ENCODE data around the gene PCDH9.

Gene PCDH9

DNA sequence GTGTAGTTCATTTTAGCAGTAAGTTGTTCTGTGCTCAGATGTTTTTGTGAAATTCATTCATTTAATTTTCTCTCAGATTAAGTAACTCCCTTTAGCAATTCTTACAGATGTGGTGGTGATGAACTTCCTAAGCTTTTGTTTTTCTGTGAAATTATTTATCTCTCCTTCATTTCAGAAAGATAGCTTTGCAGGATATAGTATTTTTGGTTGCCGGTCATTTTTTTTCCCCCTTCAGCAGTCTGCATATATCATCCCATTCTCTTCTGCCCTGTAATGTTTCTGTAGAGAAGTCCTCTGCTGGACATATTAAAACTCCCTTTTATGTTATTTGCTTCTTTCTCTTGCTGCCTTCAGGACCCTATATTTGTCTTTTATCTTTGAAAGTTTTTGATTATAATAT, 470.2 kb downstream of the PCDH9 start:
- Histone ChIP-seq H3K36me3 (no peaks in the 10 kb centered on the region), H3K9me3 (no peaks in the 10 kb centered on the region), H3K27ac (no peak overlapping the region), H3K4me3 (ENCODE audit: low read depth in 1 of 2, low read length in 1 of 2) (no peak overlapping the region), H3K27me3 (no peaks in the 10 kb centered on the region), H3K4me1 (ENCODE audit: control insufficient read depth in 1 of 2, insufficient read depth in 1 of 2, low read depth in 1 of 2, low read length in 1 of 2) (no peaks in the 10 kb centered on the region)
- no peak for TF ChIP-seq CTCF (IDR thresholded peaks at IDR 0.05)

- Histone ChIP-seq H3K4me3 (ENCODE audit: low read depth in 1 of 2, low read length in 1 of 2) (no peak overlapping the region), H3K36me3 (no peaks in the 10 kb centered on the region)
- TF ChIP-seq CTCF (IDR thresholded peaks at IDR 0.05), result no peak
Observed at GRCh38 chr13:66751691-66752090, 478.4 kb downstream of the PCDH9 start.

DNA sequence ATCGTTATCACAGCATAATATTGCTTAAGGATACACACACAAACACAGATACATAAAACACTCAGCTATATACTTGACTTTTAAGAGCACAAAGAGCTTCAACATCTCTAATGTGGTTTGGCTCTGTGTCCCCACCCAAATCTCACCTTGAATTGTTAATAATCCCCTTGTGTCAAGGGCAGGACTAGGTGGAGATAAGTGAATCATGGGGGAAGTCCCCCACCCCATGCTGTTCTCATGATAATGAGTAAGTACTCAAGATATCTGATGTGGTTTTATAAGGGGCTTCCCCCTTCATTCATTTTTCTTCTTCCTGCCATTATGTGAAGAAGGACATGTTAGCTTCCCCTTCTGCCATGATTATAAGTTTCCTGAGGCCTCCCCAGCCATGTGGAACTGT, 481.4 kb downstream of the PCDH9 start:
- TF ChIP-seq CTCF (IDR thresholded peaks at IDR 0.05), result no peak
- no peak overlapping the region for H3K27ac ChIP-seq
- H3K9me3 ChIP-seq, result no peaks in the 10 kb centered on the region
- H3K36me3 ChIP-seq, result no peaks in the 10 kb centered on the region
- no peaks in the 10 kb centered on the region for H3K27me3 ChIP-seq
- no peak overlapping the region for H3K4me3 ChIP-seq (ENCODE audit: low read depth in 1 of 2, low read length in 1 of 2)
- no peaks in the 10 kb centered on the region for H3K4me1 ChIP-seq (ENCODE audit: control insufficient read depth in 1 of 2, insufficient read depth in 1 of 2, low read depth in 1 of 2, low read length in 1 of 2)

More at GRCh38 chr13:66751691-66752090, 478.4 kb downstream of the PCDH9 start:
- Histone ChIP-seq H3K27ac (no peak overlapping the region), H3K9me3 (no peaks in the 10 kb centered on the region), H3K27me3 (no peaks in the 10 kb centered on the region), H3K4me1 (ENCODE audit: control insufficient read depth in 1 of 2, insufficient read depth in 1 of 2, low read depth in 1 of 2, low read length in 1 of 2) (no peaks in the 10 kb centered on the region)

GRCh38 chr13:66745307-66745706, 484.8 kb downstream of the PCDH9 start:
- Histone ChIP-seq H3K27ac (no peak overlapping the region), H3K27me3 (no peaks in the 10 kb centered on the region)
- TF ChIP-seq CTCF (IDR thresholded peaks at IDR 0.05), result no peak

DNA sequence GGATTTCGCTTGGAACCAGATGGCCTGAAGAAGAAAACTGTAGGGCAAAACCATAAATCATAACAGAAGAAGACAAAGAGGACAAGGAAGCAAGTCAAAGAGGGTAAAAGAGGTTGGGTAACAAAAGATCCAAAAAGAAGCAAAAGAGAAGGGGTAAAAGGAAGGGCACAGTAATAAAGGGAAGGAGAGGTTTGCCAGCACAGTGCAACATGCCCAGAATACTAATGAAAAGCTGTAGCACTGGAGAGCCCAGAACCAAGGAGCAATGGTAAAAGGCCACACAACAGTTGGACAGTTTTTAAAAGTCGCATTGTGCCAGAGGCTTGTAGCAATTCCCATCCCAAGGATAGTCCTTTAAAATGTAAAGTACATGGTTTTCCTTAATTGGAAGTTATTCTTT, 506.6 kb downstream of the PCDH9 start:
- H3K4me3 ChIP-seq (ENCODE audit: low read depth in 1 of 2, low read length in 1 of 2), result no peak overlapping the region

More at GRCh38 chr13:66745307-66745706, 484.8 kb downstream of the PCDH9 start:
- Histone ChIP-seq H3K36me3 (no peaks in the 10 kb centered on the region), H3K4me1 (ENCODE audit: control insufficient read depth in 1 of 2, insufficient read depth in 1 of 2, low read depth in 1 of 2, low read length in 1 of 2) (no peaks in the 10 kb centered on the region), H3K4me3 (ENCODE audit: low read depth in 1 of 2, low read length in 1 of 2) (no peak overlapping the region), H3K9me3 (no peaks in the 10 kb centered on the region)

More for the DNA sequence above, 506.6 kb downstream of the PCDH9 start:
- H3K4me1 ChIP-seq (ENCODE audit: control insufficient read depth in 1 of 2, insufficient read depth in 1 of 2, low read depth in 1 of 2, low read length in 1 of 2), result no peaks in the 10 kb centered on the region
- H3K9me3 ChIP-seq, result no peaks in the 10 kb centered on the region
- H3K27ac ChIP-seq, result no peak overlapping the region
- H3K36me3 ChIP-seq, result no peaks in the 10 kb centered on the region
- H3K27me3 ChIP-seq, result no peaks in the 10 kb centered on the region
- no peak for TF ChIP-seq CTCF (IDR thresholded peaks at IDR 0.05)
